MM.1S (cell line): ENCODE data around the gene TSEN2.

Source experiments
- EZH2 ChIP-seq: fragments of 300-600 bp; sonication (generic); optimal IDR thresholded peaks from 2 replicates; pipeline ENCODE3; 2017; ENCODE audit warnings: low read depth, mild to moderate bottlenecking, antibody characterized with exemption, low read length, mixed read lengths
- EZH2phosphoT487 ChIP-seq: fragments of 300-600 bp; sonication (generic); IDR thresholded peaks from 2 replicates; pipeline ENCODE4 v1.6.1; 2018; ENCODE audit warnings: antibody characterized with exemption, low read length
- TF ChIP-seq, protein P1 (sequence below): fragments of 300-600 bp; sonication (generic); IDR thresholded peaks from 2 replicates; pipeline ENCODE4 v1.5.1; 2016; ENCODE audit warnings: antibody characterized with exemption, low read length, mixed read lengths

DNA sequence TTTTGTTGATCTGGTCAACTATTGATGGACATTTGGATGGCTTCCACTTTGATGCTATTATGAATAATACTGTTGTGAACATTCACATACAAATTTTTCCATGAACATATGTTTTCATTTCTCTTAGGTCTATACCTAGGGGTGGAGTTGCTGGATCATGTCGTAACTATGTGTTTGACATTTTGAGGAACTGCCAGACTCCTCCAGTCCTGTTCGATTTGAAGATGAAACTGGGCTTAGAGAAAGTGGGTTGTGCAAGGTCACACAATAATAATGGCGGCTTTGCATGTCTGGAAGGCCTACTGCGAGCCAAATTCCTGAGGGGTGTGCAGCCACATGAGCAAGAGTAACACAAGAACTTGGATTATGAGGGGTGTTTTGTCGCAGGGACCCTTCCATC, 2.6 kb downstream of the TSEN2 start:
- TF ChIP-seq, protein P1, sequence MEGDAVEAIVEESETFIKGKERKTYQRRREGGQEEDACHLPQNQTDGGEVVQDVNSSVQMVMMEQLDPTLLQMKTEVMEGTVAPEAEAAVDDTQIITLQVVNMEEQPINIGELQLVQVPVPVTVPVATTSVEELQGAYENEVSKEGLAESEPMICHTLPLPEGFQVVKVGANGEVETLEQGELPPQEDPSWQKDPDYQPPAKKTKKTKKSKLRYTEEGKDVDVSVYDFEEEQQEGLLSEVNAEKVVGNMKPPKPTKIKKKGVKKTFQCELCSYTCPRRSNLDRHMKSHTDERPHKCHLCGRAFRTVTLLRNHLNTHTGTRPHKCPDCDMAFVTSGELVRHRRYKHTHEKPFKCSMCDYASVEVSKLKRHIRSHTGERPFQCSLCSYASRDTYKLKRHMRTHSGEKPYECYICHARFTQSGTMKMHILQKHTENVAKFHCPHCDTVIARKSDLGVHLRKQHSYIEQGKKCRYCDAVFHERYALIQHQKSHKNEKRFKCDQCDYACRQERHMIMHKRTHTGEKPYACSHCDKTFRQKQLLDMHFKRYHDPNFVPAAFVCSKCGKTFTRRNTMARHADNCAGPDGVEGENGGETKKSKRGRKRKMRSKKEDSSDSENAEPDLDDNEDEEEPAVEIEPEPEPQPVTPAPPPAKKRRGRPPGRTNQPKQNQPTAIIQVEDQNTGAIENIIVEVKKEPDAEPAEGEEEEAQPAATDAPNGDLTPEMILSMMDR, result no peak
- TF ChIP-seq EZH2phosphoT487 (no peak), EZH2 (no peak)
